ENCODE data around the gene ERMAP.

GRCh38 chr1:42784547-42784945 lies 32.4 kb upstream of the ERMAP start:
- TF ChIP-seq PAX5 (IDR thresholded peaks at IDR 0.05; ENCODE audit: insufficient read depth, low read length, severe bottlenecking): no peak
- no peak for TF ChIP-seq POLR2A (IDR thresholded peaks at IDR 0.05; ENCODE audit: low read depth, low read length)
- TF ChIP-seq SPI1 (IDR thresholded peaks at IDR 0.05; ENCODE audit: low read depth, low read length): no peak
- TF ChIP-seq POLR2AphosphoS5 (IDR thresholded peaks at IDR 0.05; ENCODE audit: low read depth, low read length): no peak
- TF ChIP-seq POU2F2 (IDR thresholded peaks at IDR 0.05; ENCODE audit: low read depth, low read length): no peak
